Measurements from ENCODE around the gene HELT. TPM values are rescaled to one million over a fixed set of nuclear protein-coding genes. Genes with fewer than 3 reads are reported as not detected.
A peak's percentile ranks its signal among the peaks of the same experiment; 100 is the strongest.

HELT gene
- polyA plus RNA-seq, 3 donors, result not detected

GRCh38 chr4:185003596-185004351 is 14.5 kb upstream of the HELT start:
- DNase-seq (ENCODE audit: low read depth in 3 of 3, low spot score in 2 of 3), result no peak

GRCh38 chr4:185004562-185005218 is 13.6 kb upstream of the HELT start:
- DNase-seq (ENCODE audit: low read depth in 3 of 3, low spot score in 2 of 3), result no peak

GRCh38 chr4:185005219-185005819 is 13.0 kb upstream of the HELT start:
- peak in 2 of 3 donors; percentile 67 to 75 for DNase-seq (ENCODE audit: low read depth in 3 of 3, low spot score in 2 of 3)

GRCh38 chr4:185011408-185011807 is 6.9 kb upstream of the HELT start:
- DNase-seq (ENCODE audit: low read depth in 3 of 3, low spot score in 2 of 3), result no peak

GRCh38 chr4:185013417-185014125 is 4.7 kb upstream of the HELT start:
- no peak for DNase-seq (ENCODE audit: low read depth in 3 of 3, low spot score in 2 of 3)

GRCh38 chr4:185015108-185015507 is 3.2 kb upstream of the HELT start:
- no peak for DNase-seq (ENCODE audit: low read depth in 3 of 3, low spot score in 2 of 3)

- DNase-seq (ENCODE audit: low read depth in 3 of 3, low spot score in 2 of 3), result no peak
These were observed 2.0 kb upstream of the HELT start for GRCh38 chr4:185016101-185016940.

GRCh38 chr4:185016946-185017758 is 1.1 kb upstream of the HELT start:
- no peak for DNase-seq (ENCODE audit: low read depth in 3 of 3, low spot score in 2 of 3)

GRCh38 chr4:185018834-185019455 is 655 bp downstream of the HELT start:
- DNase-seq (ENCODE audit: low read depth in 3 of 3, low spot score in 2 of 3), result no peak

- no peak for DNase-seq (ENCODE audit: low read depth in 3 of 3, low spot score in 2 of 3)
These were observed 1.4 kb downstream of the HELT start for GRCh38 chr4:185019456-185020292.

GRCh38 chr4:185020293-185020808 is 2.1 kb downstream of the HELT start:
- no peak for DNase-seq (ENCODE audit: low read depth in 3 of 3, low spot score in 2 of 3)

GRCh38 chr4:185020863-185021761 is 2.8 kb downstream of the HELT start:
- DNase-seq (ENCODE audit: low read depth in 3 of 3, low spot score in 2 of 3), result no peak

GRCh38 chr4:185023471-185023870 is 5.2 kb downstream of the HELT start:
- DNase-seq (ENCODE audit: low read depth in 3 of 3, low spot score in 2 of 3), result no peak

GRCh38 chr4:185028625-185029024 is 10.3 kb downstream of the HELT start:
- DNase-seq (ENCODE audit: low read depth in 3 of 3, low spot score in 2 of 3), result no peak

- no peak for DNase-seq (ENCODE audit: low read depth in 3 of 3, low spot score in 2 of 3)
These were observed 13.3 kb downstream of the HELT start for GRCh38 chr4:185031611-185032010.

- no peak for DNase-seq (ENCODE audit: low read depth in 3 of 3, low spot score in 2 of 3)
These were observed 14.8 kb downstream of the HELT start for GRCh38 chr4:185033072-185033471.

- DNase-seq (ENCODE audit: low read depth in 3 of 3, low spot score in 2 of 3), result no peak
These were observed 15.7 kb downstream of the HELT start for GRCh38 chr4:185033950-185034349.

Measured in right renal cortex interstitium (tissue), 3 donors.